Gastroesophageal sphincter (tissue), 4 donors: Measurements from ENCODE around the gene AMN1. TPM values are rescaled to one million over a fixed set of nuclear protein-coding genes. Genes with fewer than 3 reads are reported as not detected.
A peak's percentile ranks its signal among the peaks of the same experiment; 100 is the strongest.

ENCODE experiments used
- ATAC-seq: fragments of 150-250 bp; one replicate; pipeline ENCODE4 v1.9.1; 2016; ENCODE audit warnings: mild to moderate bottlenecking, moderate library complexity
- H3K27ac ChIP-seq, 4 donors: fragments of 200-600 bp; sonication (generic) in 3 of 4; 1 replicate in 3 of 4; 2 replicates in 1 of 4; pipeline ENCODE4 v1.5.1; 2016 to 2019
- H3K27me3 ChIP-seq: fragments of 200-600 bp; sonication (generic); one replicate; pipeline ENCODE4 v1.5.1; 2019
- H3K36me3 ChIP-seq, 2 donors: fragments of 200-600 bp; sonication (generic); one replicate each; pipeline ENCODE4 v1.5.1; 2019; ENCODE audit warnings: control low read depth in 1 of 2
- H3K4me1 ChIP-seq, 3 donors: fragments of 200-600 bp; sonication (generic); 1 replicate in 2 of 3; 2 replicates in 1 of 3; pipeline ENCODE4 v1.5.1; 2016 to 2019; ENCODE audit warnings: control low read depth in 2 of 3
- H3K4me3 ChIP-seq, 2 donors: fragments of 200-600 bp; sonication (generic); one replicate each; pipeline ENCODE4 v1.5.1; 2019; ENCODE audit warnings: mild to moderate bottlenecking in 1 of 2, moderate library complexity in 1 of 2
- H3K9me3 ChIP-seq, 3 donors: fragments of 200-600 bp; sonication (generic); one replicate each; pipeline ENCODE4 v1.5.1; 2017 to 2019; ENCODE audit warnings: control low read depth in 2 of 3
- EP300 ChIP-seq: sonication (generic); formaldehyde crosslinking; IDR thresholded peaks from one replicate; pipeline ENCODE4 v1.6.1; 2017; ENCODE audit warnings: antibody characterized with exemption, mild to moderate bottlenecking
- POLR2A ChIP-seq, 2 donors: fragments of 450-650 bp; IDR thresholded peaks; one replicate each; pipeline ENCODE4 v1.6.1; 2017; ENCODE audit warnings: antibody characterized with exemption in 2 of 2, mild to moderate bottlenecking in 2 of 2, moderate library complexity in 1 of 2
- POLR2AphosphoS5 ChIP-seq: sonication (generic); formaldehyde crosslinking; IDR thresholded peaks from one replicate; pipeline ENCODE4 v1.6.1; 2017; ENCODE audit warnings: antibody characterized with exemption
- WGBS, 2 donors: methylation state at CpG; one replicate each; pipeline ENCODE4 v1.1.5; 2018; ENCODE audit warnings: low coverage in 1 of 2; 5-methylcytosine and 5-hydroxymethylcytosine counted together
- total RNA-seq, 4 donors: library from RNA; depleted of rRNA; stranded (reverse); fragments of >200 nt; gene quantifications; one replicate each; pipeline ENCODE4 v1.1.0, GENCODE V29; 2016
- TF ChIP-seq, protein P1 (sequence below), 4 experiments: fragments of 200-600 bp in 2 of 4; fragments of 450-650 bp in 2 of 4; sonication (generic) in 1 of 4; IDR thresholded peaks; one replicate each; pipeline ENCODE4 v1.5.1; 2017 to 2019; ENCODE audit warnings: antibody characterized with exemption in 4 of 4, mild to moderate bottlenecking in 2 of 4, moderate library complexity in 2 of 4

Gene AMN1
- total RNA-seq, 4 donors from 2014 or later, result 7.5 to 19.3 (median 9.6) TPM

DNA sequence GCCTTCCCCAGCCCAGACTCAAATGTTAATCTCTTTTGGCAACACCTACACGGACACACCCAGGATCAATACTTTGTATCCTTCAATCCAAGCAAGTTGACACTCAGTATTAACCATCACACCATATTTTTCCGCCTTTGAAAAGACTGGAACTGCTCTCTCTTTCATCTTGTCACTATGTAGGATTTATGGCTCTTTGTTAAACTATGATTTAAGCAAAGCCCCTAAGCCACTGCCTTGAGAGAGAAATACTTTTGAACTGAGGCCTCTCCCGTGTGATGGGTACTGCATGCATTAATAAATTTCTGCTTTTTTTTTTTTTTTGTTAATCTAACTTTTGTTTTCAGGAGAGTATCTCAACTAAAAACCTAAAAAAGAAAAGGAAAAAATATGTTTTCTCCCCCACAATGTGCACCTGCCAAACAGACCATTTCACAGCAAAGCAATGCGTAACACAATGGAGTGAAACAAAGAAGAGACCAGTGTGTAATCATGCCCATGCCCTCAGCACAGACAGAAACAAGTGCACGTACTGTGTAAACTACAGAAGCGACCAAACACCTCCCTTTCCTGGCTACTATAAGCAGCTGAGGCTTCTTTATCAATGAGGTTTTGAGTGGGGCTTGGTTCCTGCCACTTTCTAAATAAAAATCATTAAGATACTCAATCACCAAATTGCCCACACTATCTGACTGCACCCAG, 97.6 kb downstream of the AMN1 start:
- no peak for ATAC-seq
- H3K4me3 ChIP-seq, result no peak overlapping the region
- 87 to 88% methylated on average over 6 of the region's 6 CpGs for WGBS, 2 donors
- H3K4me1 ChIP-seq, result peaks cover 0 to 16% (median 4%) of the 10 kb centered on the region in 3 donors
- H3K27ac ChIP-seq, result no peak overlapping the region
- TF ChIP-seq POLR2A (IDR thresholded peaks at IDR 0.05) (no peak), POLR2AphosphoS5 (no peak), EP300 (no peak)
- TF ChIP-seq, protein P1, sequence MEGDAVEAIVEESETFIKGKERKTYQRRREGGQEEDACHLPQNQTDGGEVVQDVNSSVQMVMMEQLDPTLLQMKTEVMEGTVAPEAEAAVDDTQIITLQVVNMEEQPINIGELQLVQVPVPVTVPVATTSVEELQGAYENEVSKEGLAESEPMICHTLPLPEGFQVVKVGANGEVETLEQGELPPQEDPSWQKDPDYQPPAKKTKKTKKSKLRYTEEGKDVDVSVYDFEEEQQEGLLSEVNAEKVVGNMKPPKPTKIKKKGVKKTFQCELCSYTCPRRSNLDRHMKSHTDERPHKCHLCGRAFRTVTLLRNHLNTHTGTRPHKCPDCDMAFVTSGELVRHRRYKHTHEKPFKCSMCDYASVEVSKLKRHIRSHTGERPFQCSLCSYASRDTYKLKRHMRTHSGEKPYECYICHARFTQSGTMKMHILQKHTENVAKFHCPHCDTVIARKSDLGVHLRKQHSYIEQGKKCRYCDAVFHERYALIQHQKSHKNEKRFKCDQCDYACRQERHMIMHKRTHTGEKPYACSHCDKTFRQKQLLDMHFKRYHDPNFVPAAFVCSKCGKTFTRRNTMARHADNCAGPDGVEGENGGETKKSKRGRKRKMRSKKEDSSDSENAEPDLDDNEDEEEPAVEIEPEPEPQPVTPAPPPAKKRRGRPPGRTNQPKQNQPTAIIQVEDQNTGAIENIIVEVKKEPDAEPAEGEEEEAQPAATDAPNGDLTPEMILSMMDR (IDR thresholded peaks at IDR 0.05), result no peak
- H3K27me3 ChIP-seq, result no peaks in the 10 kb centered on the region
- H3K9me3 ChIP-seq, result no peaks in the 10 kb centered on the region
- H3K36me3 ChIP-seq, result no peaks in the 10 kb centered on the region

GRCh38 chr12:31629756-31630732, 98.8 kb downstream of the AMN1 start:
- Histone ChIP-seq H3K36me3 (no peaks in the 10 kb centered on the region), H3K4me3 (no peak overlapping the region), H3K4me1 (peaks cover 0 to 16% (median 4%) of the 10 kb centered on the region in 3 donors), H3K27ac (no peak overlapping the region), H3K27me3 (no peaks in the 10 kb centered on the region), H3K9me3 (no peaks in the 10 kb centered on the region)
- ATAC-seq, result peak; percentile 41
- 26 to 46% methylated on average over 6 to 13 of the region's 16 CpGs for WGBS, 2 donors
- TF ChIP-seq POLR2AphosphoS5, result peak; percentile 27
- no peak for TF ChIP-seq POLR2A (IDR thresholded peaks at IDR 0.05)

GRCh38 chr12:31627456-31628054, 101.3 kb downstream of the AMN1 start:
- no peak overlapping the region for H3K4me3 ChIP-seq
- no peaks in the 10 kb centered on the region for H3K36me3 ChIP-seq
- H3K27ac ChIP-seq, result no peak overlapping the region
- H3K27me3 ChIP-seq, result no peaks in the 10 kb centered on the region
- ATAC-seq, result no peak
- H3K9me3 ChIP-seq, result no peaks in the 10 kb centered on the region
- WGBS, 2 donors, result 68 to 93% methylated on average over 5 of the region's 5 CpGs
- no peak for TF ChIP-seq POLR2AphosphoS5
- TF ChIP-seq, protein P1 (IDR thresholded peaks at IDR 0.05), result no peak
- TF ChIP-seq POLR2A (IDR thresholded peaks at IDR 0.05), result no peak
- H3K4me1 ChIP-seq, result peaks cover 0 to 16% (median 4%) of the 10 kb centered on the region in 3 donors

- H3K4me3 ChIP-seq, result no peak overlapping the region
- no peaks in the 10 kb centered on the region for H3K36me3 ChIP-seq
- no peak overlapping the region for H3K27ac ChIP-seq
- WGBS, 2 donors, result 83 to 89% methylated on average over 5 to 6 of the region's 7 CpGs
- no peaks in the 10 kb centered on the region for H3K9me3 ChIP-seq
- H3K27me3 ChIP-seq, result no peaks in the 10 kb centered on the region
- no peak for ATAC-seq
- TF ChIP-seq, protein P1 (IDR thresholded peaks at IDR 0.05), result no peak
- TF ChIP-seq POLR2A (IDR thresholded peaks at IDR 0.05) (no peak), POLR2AphosphoS5 (no peak), EP300 (no peak)
- H3K4me1 ChIP-seq, result peaks cover 0 to 16% (median 4%) of the 10 kb centered on the region in 3 donors
These were observed 102.4 kb downstream of the AMN1 start for GRCh38 chr12:31626270-31626995.

DNA sequence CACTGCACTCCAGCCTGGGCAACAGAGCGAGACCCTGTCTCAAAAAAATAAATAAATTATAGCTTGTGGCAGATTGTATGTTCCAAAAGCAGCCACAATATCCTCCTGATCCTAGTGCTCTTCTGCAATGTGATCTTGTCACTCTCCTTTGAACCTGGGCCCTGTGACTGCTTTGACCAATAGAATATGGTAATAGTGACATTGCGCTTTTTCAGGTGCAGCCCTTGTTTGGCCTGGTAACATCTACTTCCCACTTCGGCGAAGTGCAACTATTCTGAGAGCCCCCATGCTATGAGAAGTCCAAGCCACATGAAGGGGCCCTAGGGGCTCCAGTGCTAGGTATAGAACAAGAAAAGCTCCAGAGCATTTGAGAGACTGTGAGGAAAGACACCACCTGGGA, 106.8 kb downstream of the AMN1 start:
- ATAC-seq, result no peak
- H3K4me1 ChIP-seq, result no peaks in the 10 kb centered on the region
- WGBS, 2 donors, result 93 to 100% methylated on average over 2 to 4 of the region's 4 CpGs
- no peaks in the 10 kb centered on the region for H3K36me3 ChIP-seq
- H3K4me3 ChIP-seq, result no peak overlapping the region
- no peaks in the 10 kb centered on the region for H3K27me3 ChIP-seq
- no peaks in the 10 kb centered on the region for H3K9me3 ChIP-seq
- no peak for TF ChIP-seq EP300
- TF ChIP-seq POLR2A (IDR thresholded peaks at IDR 0.05), result no peak
- no peak for TF ChIP-seq POLR2AphosphoS5
- TF ChIP-seq, protein P1 (IDR thresholded peaks at IDR 0.05), result no peak
- no peak overlapping the region for H3K27ac ChIP-seq
